Amygdala (tissue), 56 donors: Measurements from ENCODE around the gene EEA1.

Experiments
- DNase-seq, 56 donors: peaks; one replicate each; lab custom pipeline; 2025; lab: John Stamatoyannopoulos, UW

EEA1 gene

DNA sequence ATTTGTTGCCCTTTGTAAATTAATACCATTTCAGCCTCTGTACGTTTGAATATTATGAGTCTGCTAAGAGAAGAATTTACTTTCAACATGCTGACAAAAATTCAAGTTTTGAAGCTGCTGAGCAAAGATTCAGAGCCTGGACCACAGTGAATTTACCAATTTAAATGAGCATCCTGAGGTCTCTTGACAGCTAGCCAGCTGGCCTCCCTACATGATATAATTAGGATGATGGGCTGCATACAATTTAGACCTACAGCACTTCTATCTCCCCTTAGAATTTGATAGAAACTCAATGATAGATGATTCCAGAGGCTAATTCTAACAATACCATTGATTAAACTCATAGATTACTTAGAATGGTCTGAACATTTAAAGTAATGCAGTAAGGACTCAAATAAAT is 10.0 kb upstream of the EEA1 start:
- DNase-seq = no peak

DNA sequence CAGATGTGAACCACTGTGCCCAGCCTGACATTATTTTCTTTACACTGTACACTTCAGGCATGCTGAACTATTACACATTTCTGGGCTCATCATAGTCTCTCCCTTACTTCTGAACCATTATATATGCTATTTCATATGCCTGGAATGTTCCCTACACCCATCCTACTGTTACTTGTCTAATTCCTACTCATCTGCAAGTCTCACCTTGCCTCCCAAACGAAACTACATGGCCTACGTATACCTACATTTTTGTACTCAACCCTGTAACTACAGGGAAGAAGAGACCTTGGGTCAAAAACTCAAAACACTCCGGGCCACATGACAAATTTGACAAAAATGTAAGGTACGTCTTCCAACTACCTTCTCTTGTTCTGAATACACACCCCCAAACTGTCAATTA is 9.5 kb upstream of the EEA1 start:
- no peak for DNase-seq

DNA sequence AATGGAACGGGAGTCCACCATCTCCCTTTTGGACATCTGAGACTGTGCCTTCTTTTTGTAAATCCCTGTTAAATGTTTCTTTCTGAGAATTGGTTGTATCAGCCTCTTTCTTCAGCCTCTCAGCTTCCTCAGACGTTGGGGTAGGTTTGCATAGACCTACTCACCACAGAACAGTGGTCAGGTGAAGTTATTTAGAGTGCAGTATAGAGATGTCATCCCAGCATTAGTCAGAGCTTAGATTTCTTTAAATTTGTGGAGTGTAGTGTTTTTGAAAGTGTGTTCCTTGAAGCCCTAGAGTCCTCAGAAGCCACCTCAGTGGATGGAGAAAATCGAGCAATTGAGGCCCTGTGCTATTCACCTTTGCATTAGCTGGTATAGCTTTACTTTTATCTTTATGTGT is 8.9 kb upstream of the EEA1 start:
- no peak for DNase-seq

DNA sequence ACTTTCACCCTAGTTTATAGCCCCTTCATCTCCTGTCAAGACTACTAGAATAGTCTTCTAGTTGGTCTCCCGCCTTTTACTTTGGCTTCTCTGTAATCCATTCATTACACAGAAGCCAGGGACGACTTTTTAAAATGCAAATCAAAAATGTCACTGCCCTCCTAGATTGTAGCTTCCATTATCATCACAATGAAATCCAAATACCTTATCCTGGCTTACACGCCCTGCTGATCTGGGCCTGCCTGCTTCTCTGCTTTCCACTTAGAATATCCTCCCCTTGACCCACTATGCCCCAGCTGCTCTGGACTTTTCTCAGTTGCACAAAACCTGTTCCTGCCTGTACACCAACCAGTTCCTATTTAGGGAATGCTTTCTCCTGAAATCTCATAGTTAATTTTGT is 4.5 kb upstream of the EEA1 start:
- no peak for DNase-seq

- no peak for DNase-seq
Observed at GRCh38 chr12:92930421-92930820, 1.3 kb upstream of the EEA1 start.

- no peak for DNase-seq
Observed at GRCh38 chr12:92929983-92930382, 888 bp upstream of the EEA1 start.

- DNase-seq = peak in 35 of 56 donors; percentile 13 to 71 (median 39)
Observed at GRCh38 chr12:92928421-92928961, 604 bp downstream of the EEA1 start.

GRCh38 chr12:92927436-92928281 is 1.4 kb downstream of the EEA1 start:
- DNase-seq = no peak

DNA sequence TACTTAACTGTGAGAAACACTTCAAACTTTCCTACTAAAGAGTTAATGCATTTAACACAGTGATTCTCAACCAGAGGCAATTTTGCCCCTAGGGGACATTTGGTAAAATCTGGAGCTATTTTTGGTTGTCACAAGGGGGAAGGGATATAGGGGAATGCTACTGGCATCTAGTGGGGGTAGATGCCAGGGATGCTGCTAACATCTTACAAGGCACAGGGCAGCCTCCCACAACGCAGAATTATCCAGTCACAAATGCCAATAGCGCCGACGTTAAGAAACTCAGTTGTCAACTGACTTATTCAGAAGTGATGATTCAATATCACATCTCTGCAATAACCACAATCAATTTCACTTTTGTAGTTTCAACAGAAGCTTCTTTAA is 2.0 kb downstream of the EEA1 start:
- DNase-seq = peak in 20 of 56 donors; percentile 0 to 40 (median 4)

- no peak for DNase-seq
Observed at GRCh38 chr12:92926549-92926948, 2.5 kb downstream of the EEA1 start.

GRCh38 chr12:92921877-92922276 is 7.2 kb downstream of the EEA1 start:
- DNase-seq = no peak

GRCh38 chr12:92915365-92915764 is 13.7 kb downstream of the EEA1 start:
- no peak for DNase-seq

DNA sequence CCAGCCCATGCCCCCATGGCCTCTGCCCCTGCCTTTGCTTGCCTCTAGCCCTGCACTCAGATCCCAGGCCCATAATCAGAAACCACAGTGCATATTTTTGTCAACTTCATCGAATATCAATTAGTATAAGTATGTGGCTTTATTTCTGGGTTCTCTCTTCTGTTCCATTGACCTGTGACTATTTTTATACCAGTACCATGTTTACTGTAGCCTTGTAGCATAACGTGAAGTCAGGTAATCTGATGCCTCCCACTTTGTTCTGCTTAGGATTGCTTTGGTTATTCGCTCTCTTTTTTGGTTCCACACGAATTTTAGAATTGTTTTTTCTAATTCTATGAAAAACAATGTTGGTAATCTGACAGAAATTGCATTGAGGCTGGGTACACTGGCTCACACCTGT is 14.9 kb downstream of the EEA1 start:
- DNase-seq = no peak

- DNase-seq = no peak
Observed at GRCh38 chr12:92912672-92913071, 16.4 kb downstream of the EEA1 start.

DNA sequence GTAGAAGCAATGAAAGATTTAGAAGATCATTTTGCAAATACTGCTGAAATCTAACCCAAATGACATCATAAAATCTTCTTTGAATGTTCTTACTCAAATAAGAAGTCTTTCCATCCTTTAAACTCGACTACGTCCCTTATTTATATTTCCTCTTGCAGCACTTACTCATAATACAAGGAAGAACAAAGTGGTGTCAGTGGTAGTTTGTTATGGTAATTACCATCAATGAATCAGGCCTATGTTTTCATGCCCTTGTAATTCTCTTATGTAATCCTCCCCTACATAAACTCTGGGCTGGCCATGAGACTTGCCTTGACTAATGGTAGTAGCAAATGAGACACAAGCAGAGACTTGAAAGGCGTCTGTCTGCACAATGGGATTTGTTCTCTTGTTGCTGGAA is 17.0 kb downstream of the EEA1 start:
- DNase-seq = no peak

GRCh38 chr12:92911339-92911738 is 17.8 kb downstream of the EEA1 start:
- no peak for DNase-seq

DNA sequence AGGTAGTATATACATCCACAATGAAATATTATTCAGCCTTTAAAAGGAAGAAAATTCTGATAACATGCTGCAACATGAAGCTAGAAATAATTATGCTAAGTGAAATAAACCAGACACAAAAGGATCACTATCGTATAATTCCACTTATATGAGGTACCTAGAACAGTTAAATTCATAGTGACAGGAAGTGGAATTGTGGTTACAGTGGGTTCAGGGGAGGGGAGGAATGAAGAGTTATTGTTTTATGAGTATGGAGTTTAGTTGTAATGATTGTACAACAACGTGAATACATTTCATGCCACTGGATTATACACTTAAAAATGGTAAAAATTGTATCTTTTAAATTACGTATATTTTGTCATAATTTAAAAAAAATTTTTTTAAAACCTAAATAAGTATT is 21.0 kb downstream of the EEA1 start:
- DNase-seq = no peak

GRCh38 chr12:92905811-92906554 is 23.1 kb downstream of the EEA1 start:
- no peak for DNase-seq

DNA sequence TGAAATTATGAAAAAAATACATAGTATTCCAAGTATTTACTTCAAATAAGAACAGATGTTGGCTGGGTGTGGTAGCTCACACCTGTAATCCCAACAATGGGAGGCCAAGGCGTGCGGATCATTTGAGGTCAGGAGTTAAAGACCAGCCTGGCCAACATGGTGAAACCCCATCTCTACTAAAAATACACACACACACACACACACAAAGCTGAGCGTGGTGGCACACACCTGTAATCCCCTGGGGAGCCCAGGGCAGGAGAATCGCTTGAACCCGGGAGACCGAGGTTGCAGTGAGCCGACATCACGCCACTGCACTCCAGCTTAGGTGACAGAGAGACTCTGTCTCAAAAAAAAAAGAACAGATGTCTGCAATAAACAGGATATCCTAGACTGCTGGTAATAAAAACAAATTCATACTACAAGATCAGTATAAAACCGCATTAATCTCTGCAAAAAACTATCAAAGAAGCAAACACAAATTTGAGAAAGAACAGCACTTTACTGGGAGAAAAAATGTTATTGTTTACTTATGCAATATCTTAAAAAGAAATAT is 23.8 kb downstream of the EEA1 start:
- no peak for DNase-seq

DNA sequence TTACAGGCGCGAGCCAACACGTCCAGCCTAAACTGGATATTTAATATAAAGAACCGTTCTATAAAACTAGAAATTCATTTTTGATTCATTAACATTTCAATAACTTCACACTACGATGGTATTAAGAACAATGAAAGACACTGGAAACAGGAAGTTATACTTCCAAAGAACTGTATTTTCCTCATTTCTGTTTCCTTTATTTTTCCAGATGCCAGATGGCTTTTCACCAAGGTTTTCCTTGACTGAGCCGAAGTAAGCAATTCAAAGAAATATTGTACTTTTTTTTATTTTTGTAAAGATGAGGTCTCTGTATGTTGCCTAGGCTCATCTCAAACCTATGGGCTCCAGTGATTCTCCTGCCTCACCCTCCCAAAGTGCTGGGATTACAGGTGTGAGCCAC is 28.2 kb downstream of the EEA1 start:
- no peak for DNase-seq

- DNase-seq = peak in 19 of 56 donors; percentile 0 to 27 (median 5)
Observed at GRCh38 chr12:92899386-92900001, 29.6 kb downstream of the EEA1 start.
